ENCODE data around the gene ARRDC1.

ARRDC1 gene

GRCh38 chr9:137642892-137643291 is 37.4 kb downstream of the ARRDC1 start:
- no peak for FAIRE-seq

GRCh38 chr9:137643921-137644320 is 38.4 kb downstream of the ARRDC1 start:
- FAIRE-seq = no peak

GRCh38 chr9:137645211-137645610 is 39.7 kb downstream of the ARRDC1 start:
- FAIRE-seq = no peak

GRCh38 chr9:137646341-137646740 is 40.9 kb downstream of the ARRDC1 start:
- FAIRE-seq = no peak

GRCh38 chr9:137647096-137647714 is 41.7 kb downstream of the ARRDC1 start:
- FAIRE-seq = no peak

GRCh38 chr9:137648396-137648795 is 42.9 kb downstream of the ARRDC1 start:
- no peak for FAIRE-seq

- no peak for FAIRE-seq
Observed at GRCh38 chr9:137649553-137649952, 44.1 kb downstream of the ARRDC1 start.

GRCh38 chr9:137650259-137650658 is 44.8 kb downstream of the ARRDC1 start:
- no peak for FAIRE-seq

- no peak for FAIRE-seq
Observed at GRCh38 chr9:137650779-137651178, 45.3 kb downstream of the ARRDC1 start.

GRCh38 chr9:137656416-137656815 is 50.9 kb downstream of the ARRDC1 start:
- no peak for FAIRE-seq

- no peak for FAIRE-seq
Observed at GRCh38 chr9:137657606-137658005, 52.1 kb downstream of the ARRDC1 start.

- FAIRE-seq = no peak
Observed at GRCh38 chr9:137658781-137659180, 53.3 kb downstream of the ARRDC1 start.

GRCh38 chr9:137660144-137660543 is 54.7 kb downstream of the ARRDC1 start:
- FAIRE-seq = no peak

GRCh38 chr9:137663584-137663983 is 58.1 kb downstream of the ARRDC1 start:
- no peak for FAIRE-seq

- FAIRE-seq = no peak
Observed at GRCh38 chr9:137664676-137665075, 59.2 kb downstream of the ARRDC1 start.

Data from endometrium (tissue), 2 donors.